Fibroblast of lung (primary cell): ENCODE data around the gene FADS2. TPM values are rescaled to one million over a fixed set of nuclear protein-coding genes. Genes with fewer than 3 reads are reported as not detected.

Experiments
- DNase-seq, 2 donors: peaks; one replicate each; pipeline versions ENCODE4 v3.0.0 to v3.0.0-alpha.2; 2010; ENCODE audit warnings: low read depth in 2 of 2
- H2AFZ ChIP-seq: 2 replicates; pipeline ENCODE4 v1.5.1; 2012; ENCODE audit warnings: low read length, control low read depth, inconsistent platforms
- H3K27ac ChIP-seq: 2 replicates; pipeline ENCODE4 v1.5.1; 2011; ENCODE audit warnings: low read length, control low read depth; ENCODE audit not compliant: insufficient read depth
- H3K27me3 ChIP-seq: 2 replicates; pipeline ENCODE4 v1.5.1; 2011; ENCODE audit warnings: mild to moderate bottlenecking, low read length; ENCODE audit not compliant: control insufficient read depth, insufficient read depth
- H3K36me3 ChIP-seq: 2 replicates; pipeline ENCODE4 v1.5.1; 2011; ENCODE audit warnings: low read length; ENCODE audit not compliant: control insufficient read depth, insufficient read depth
- H3K4me1 ChIP-seq: 2 replicates; pipeline ENCODE4 v1.5.1; 2011; ENCODE audit warnings: low read length; ENCODE audit not compliant: control insufficient read depth, insufficient read depth; ENCODE audit errors: extremely low read depth
- H3K4me2 ChIP-seq: 2 replicates; pipeline ENCODE4 v1.5.1; 2011; ENCODE audit warnings: low read length, control low read depth; ENCODE audit not compliant: insufficient read depth; ENCODE audit errors: extremely low read depth
- H3K4me3 ChIP-seq, 4 experiments: fragments of 200-600 bp in 1 of 4; sonication (generic) in 1 of 4; replicated peaks in 1 of 4; 2 replicates each; pipeline ENCODE4 v1.5.1; 2011 to 2016; ENCODE audit warnings: low read length in 4 of 4, low read depth in 3 of 4, mild to moderate bottlenecking in 3 of 4, control low read depth in 2 of 4, inconsistent platforms in 1 of 4, mixed read lengths in 1 of 4; ENCODE audit not compliant: insufficient read depth in 1 of 4; ENCODE audit errors: control extremely low read depth in 1 of 4
- H3K79me2 ChIP-seq: 2 replicates; pipeline ENCODE4 v1.5.1; 2012; ENCODE audit warnings: mild to moderate bottlenecking, low read length, inconsistent platforms; ENCODE audit not compliant: control insufficient read depth, insufficient read depth
- H3K9ac ChIP-seq: 2 replicates; pipeline ENCODE4 v1.5.1; 2011; ENCODE audit warnings: mild to moderate bottlenecking, low read length, control low read depth; ENCODE audit not compliant: insufficient read depth
- H3K9me3 ChIP-seq: 2 replicates; pipeline ENCODE4 v1.5.1; 2012; ENCODE audit warnings: low read depth, low read length; ENCODE audit not compliant: control insufficient read depth, insufficient read depth
- H4K20me1 ChIP-seq: 2 replicates; pipeline ENCODE4 v1.5.1; 2011; ENCODE audit warnings: low read length; ENCODE audit not compliant: control insufficient read depth, insufficient read depth; ENCODE audit errors: extremely low read depth
- EZH2 ChIP-seq: IDR thresholded peaks from 2 replicates; pipeline ENCODE4 v1.5.1; 2012; ENCODE audit warnings: low read length, control low read depth, mild to moderate bottlenecking; ENCODE audit errors: missing control alignments
- polyA plus RNA-seq, 2 donors: library from polyadenylated mRNA; depleted of rRNA in 1 of 2; stranded (reverse) in 1 of 2; unstranded in 1 of 2; fragments of >200 nt; gene quantifications; 2 replicates each; pipeline ENCODE4 v1.2.1, GENCODE V29; 2011 to 2012; ENCODE audit warnings: missing spikeins in 1 of 2
- total RNA-seq: library from RNA; depleted of rRNA; stranded (reverse); fragments of >200 nt; gene quantifications from 2 replicates; pipeline ENCODE4 v1.2.1, GENCODE V29; 2014
- TF ChIP-seq, protein P1 (sequence below), 2 donors: IDR thresholded peaks in 1 of 2; conservative IDR thresholded peaks in 1 of 2; 1 replicate in 1 of 2; 2 replicates in 1 of 2; pipeline ENCODE4 v1.5.1; 2011 to 2012; ENCODE audit warnings: low read length in 2 of 2, control low read depth in 1 of 2, inconsistent platforms in 1 of 2, low read depth in 1 of 2, mild to moderate bottlenecking in 1 of 2

The FADS2 gene
- total and polyA plus RNA-seq, 2 donors (not counting 1 experiment from before 2014, with no cell fraction given) = 418 to 932 TPM

DNA sequence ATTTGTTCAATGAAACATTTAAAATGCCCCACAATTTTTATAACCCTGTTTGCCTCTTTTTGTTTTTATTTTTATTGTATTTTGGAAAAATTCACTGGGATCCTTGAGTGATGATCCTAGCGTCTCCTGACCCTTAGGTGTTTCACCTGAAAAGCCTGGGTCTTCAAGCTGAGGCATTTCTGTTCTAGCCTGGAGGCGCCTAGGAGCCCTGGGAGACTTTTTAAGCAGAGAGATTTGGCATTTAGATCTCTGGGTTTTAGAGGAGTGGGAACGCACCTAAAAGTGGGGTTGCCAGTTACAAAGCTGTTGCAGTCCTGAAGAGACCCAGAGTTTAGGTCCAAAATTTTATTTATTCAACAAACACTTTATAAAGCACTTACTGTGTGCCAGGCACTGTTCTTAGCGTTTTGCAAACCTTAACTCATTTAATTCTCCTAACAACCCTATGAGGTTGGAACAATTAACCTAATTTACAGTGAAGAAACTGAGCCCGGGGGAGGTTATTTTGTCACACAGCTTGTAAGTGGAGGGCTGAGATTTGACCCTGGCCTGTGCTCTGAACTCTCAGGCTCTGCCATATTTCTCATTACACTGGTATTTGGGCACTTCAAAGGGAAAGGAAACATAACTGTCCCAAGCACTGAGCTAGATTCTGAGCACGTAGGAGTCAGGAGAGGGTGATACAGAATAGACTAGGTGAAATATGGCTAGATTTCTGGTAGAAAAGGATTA lies 10.5 kb upstream of the FADS2 start:
- peak overlapping the region; percentile 60 for H3K9ac ChIP-seq
- peak overlapping the region; percentile 58 for H3K27ac ChIP-seq
- no peaks in the 10 kb centered on the region for H3K9me3 ChIP-seq
- no peaks in the 10 kb centered on the region for H4K20me1 ChIP-seq
- peaks cover 11% of the 10 kb centered on the region for H3K79me2 ChIP-seq
- DNase-seq = no peak
- H3K4me1 ChIP-seq = peaks cover 7% of the 10 kb centered on the region
- no peaks in the 10 kb centered on the region for H3K27me3 ChIP-seq
- H3K36me3 ChIP-seq = peaks cover 2% of the 10 kb centered on the region
- peak overlapping the region; percentile 84 for H3K4me2 ChIP-seq
- no peak overlapping the region for H2AFZ ChIP-seq
- H3K4me3 ChIP-seq = peak overlapping the region; percentile 27 to 81 (median 58)
- no peak for TF ChIP-seq EZH2
- TF ChIP-seq, protein P1, sequence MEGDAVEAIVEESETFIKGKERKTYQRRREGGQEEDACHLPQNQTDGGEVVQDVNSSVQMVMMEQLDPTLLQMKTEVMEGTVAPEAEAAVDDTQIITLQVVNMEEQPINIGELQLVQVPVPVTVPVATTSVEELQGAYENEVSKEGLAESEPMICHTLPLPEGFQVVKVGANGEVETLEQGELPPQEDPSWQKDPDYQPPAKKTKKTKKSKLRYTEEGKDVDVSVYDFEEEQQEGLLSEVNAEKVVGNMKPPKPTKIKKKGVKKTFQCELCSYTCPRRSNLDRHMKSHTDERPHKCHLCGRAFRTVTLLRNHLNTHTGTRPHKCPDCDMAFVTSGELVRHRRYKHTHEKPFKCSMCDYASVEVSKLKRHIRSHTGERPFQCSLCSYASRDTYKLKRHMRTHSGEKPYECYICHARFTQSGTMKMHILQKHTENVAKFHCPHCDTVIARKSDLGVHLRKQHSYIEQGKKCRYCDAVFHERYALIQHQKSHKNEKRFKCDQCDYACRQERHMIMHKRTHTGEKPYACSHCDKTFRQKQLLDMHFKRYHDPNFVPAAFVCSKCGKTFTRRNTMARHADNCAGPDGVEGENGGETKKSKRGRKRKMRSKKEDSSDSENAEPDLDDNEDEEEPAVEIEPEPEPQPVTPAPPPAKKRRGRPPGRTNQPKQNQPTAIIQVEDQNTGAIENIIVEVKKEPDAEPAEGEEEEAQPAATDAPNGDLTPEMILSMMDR (conservative IDR thresholded peaks at IDR 0.05 in 1 of 2, IDR thresholded peaks at IDR 0.05 in 1 of 2; ENCODE audit: low read depth in 1 of 2, low read length in 2 of 2) = no peak

- Histone ChIP-seq H4K20me1 (no peaks in the 10 kb centered on the region), H3K36me3 (no peaks in the 10 kb centered on the region), H3K9ac (no peak overlapping the region), H3K27ac (peak overlapping the region; percentile 31), H2AFZ (no peak overlapping the region), H3K4me1 (peaks cover 3% of the 10 kb centered on the region), H3K9me3 (no peaks in the 10 kb centered on the region), H3K4me3 (no peak overlapping the region), H3K79me2 (peaks cover 6% of the 10 kb centered on the region), H3K27me3 (no peaks in the 10 kb centered on the region), H3K4me2 (no peak overlapping the region)
- no peak for TF ChIP-seq EZH2
- TF ChIP-seq, protein P1 (conservative IDR thresholded peaks at IDR 0.05 in 1 of 2, IDR thresholded peaks at IDR 0.05 in 1 of 2; ENCODE audit: low read depth in 1 of 2, low read length in 2 of 2) = no peak
- DNase-seq = peak; percentile 55 to 56
Measured at GRCh38 chr11:61820174-61820573, 7.9 kb upstream of the FADS2 start.

- no peak for DNase-seq
- Histone ChIP-seq H3K9me3 (no peaks in the 10 kb centered on the region), H3K27me3 (no peaks in the 10 kb centered on the region), H3K36me3 (peaks cover 5% of the 10 kb centered on the region), H3K4me2 (peak overlapping the region; percentile 75), H3K4me1 (peaks cover 12% of the 10 kb centered on the region), H3K9ac (peak overlapping the region; percentile 71), H4K20me1 (peaks cover 2% of the 10 kb centered on the region), H3K79me2 (peaks cover 39% of the 10 kb centered on the region), H3K4me3 (peak overlapping the region; percentile 63 to 98 (median 88)), H3K27ac (peak overlapping the region; percentile 75), H2AFZ (peak overlapping the region; percentile 15)
- no peak for TF ChIP-seq EZH2
- TF ChIP-seq, protein P1 (conservative IDR thresholded peaks at IDR 0.05 in 1 of 2, IDR thresholded peaks at IDR 0.05 in 1 of 2; ENCODE audit: low read depth in 1 of 2, low read length in 2 of 2) = no peak
Measured at GRCh38 chr11:61826930-61827570, 1.1 kb upstream of the FADS2 start.
